GM23338 (cell line): ENCODE results near the gene HSD17B11. TPM values are rescaled to one million over a fixed set of nuclear protein-coding genes. Genes with fewer than 3 reads are reported as not detected.

Source experiments
- ATAC-seq: fragments of 200-7000 bp; cut with Tn5 transposase; 3 replicates; pipeline ENCODE4 v1.9.1; 2020
- DNase-seq: peaks from one replicate; pipeline ENCODE4 v3.0.0-alpha.2; 2015; ENCODE audit warnings: low spot score
- H2AFZ ChIP-seq: fragments of 200-600 bp; sonication (generic); 2 replicates; pipeline ENCODE4 v1.8.0; 2016; ENCODE audit warnings: antibody characterized with exemption, mild to moderate bottlenecking, moderate library complexity
- H3F3A ChIP-seq: fragments of 200-600 bp; sonication (generic); replicated peaks from 2 replicates; pipeline ENCODE4 v1.8.0; 2017; ENCODE audit warnings: antibody characterized with exemption, mixed run types, low read depth
- H3K27ac ChIP-seq: fragments of 200-600 bp; sonication (generic); 2 replicates; pipeline ENCODE4 v1.6.1; 2016; ENCODE audit warnings: low read depth
- H3K27me3 ChIP-seq: fragments of 200-600 bp; sonication (generic); 2 replicates; pipeline ENCODE4 v1.8.0; 2016; ENCODE audit warnings: mild to moderate bottlenecking, mixed run types, moderate library complexity; ENCODE audit not compliant: insufficient read depth
- H3K36me3 ChIP-seq: fragments of 200-600 bp; sonication (generic); 2 replicates; pipeline ENCODE4 v1.8.0; 2016; ENCODE audit warnings: mild to moderate bottlenecking; ENCODE audit not compliant: insufficient read depth
- H3K4me1 ChIP-seq: fragments of 200-600 bp; sonication (generic); 2 replicates; pipeline ENCODE4 v1.8.0; 2016; ENCODE audit warnings: mild to moderate bottlenecking, moderate library complexity; ENCODE audit not compliant: insufficient read depth
- H3K4me2 ChIP-seq: fragments of 200-600 bp; sonication (generic); 2 replicates; pipeline ENCODE4 v1.7.1; 2017; ENCODE audit warnings: mixed run types
- H3K4me3 ChIP-seq: fragments of 200-600 bp; sonication (generic); 2 replicates; pipeline ENCODE4 v1.6.1; 2016; ENCODE audit warnings: mixed run types
- H3K79me2 ChIP-seq: fragments of 200-600 bp; sonication (generic); replicated peaks from 2 replicates; pipeline ENCODE4 v1.8.0; 2017; ENCODE audit warnings: mild to moderate bottlenecking; ENCODE audit not compliant: insufficient read depth
- H3K9me2 ChIP-seq: fragments of 200-600 bp; sonication (generic); 2 replicates; pipeline ENCODE4 v1.8.0; 2017; ENCODE audit not compliant: insufficient read depth
- H4K20me1 ChIP-seq: fragments of 200-600 bp; sonication (generic); replicated peaks from 2 replicates; pipeline ENCODE4 v1.8.0; 2017; ENCODE audit warnings: mild to moderate bottlenecking; ENCODE audit not compliant: insufficient read depth
- H3K27ac Mint-ChIP-seq: 2 replicates; pipeline ENCODE4 v1.8.0; 2020; ENCODE audit warnings: inconsistent platforms, mild to moderate bottlenecking, moderate library complexity, mixed read lengths
- H3K27me3 Mint-ChIP-seq: 3 replicates; pipeline ENCODE4 v1.8.0; 2022; ENCODE audit warnings: low read depth, mild to moderate bottlenecking, moderate library complexity, mixed read lengths, inconsistent platforms; ENCODE audit not compliant: insufficient read depth, poor library complexity
- H3K36me3 Mint-ChIP-seq: 3 replicates; pipeline ENCODE4 v1.8.0; 2021; ENCODE audit warnings: low read depth, mild to moderate bottlenecking, inconsistent platforms, moderate library complexity, mixed read lengths
- H3K4me1 Mint-ChIP-seq: 3 replicates; pipeline ENCODE4 v1.8.0; 2020; ENCODE audit warnings: mild to moderate bottlenecking, inconsistent platforms, mixed read lengths
- H3K4me3 Mint-ChIP-seq: 3 replicates; pipeline ENCODE4 v1.8.0; 2021; ENCODE audit warnings: moderate library complexity, mild to moderate bottlenecking, inconsistent platforms, mixed read lengths
- H3K9me3 Mint-ChIP-seq: 3 replicates; pipeline ENCODE4 v1.8.0; 2020; ENCODE audit warnings: moderate library complexity, mild to moderate bottlenecking, inconsistent platforms, mixed read lengths
- CREB1 ChIP-seq: fragments of 250-450 bp; sonication (Bioruptor Pico); IDR thresholded peaks from 2 replicates; pipeline ENCODE4 v1.5.0; 2020; ENCODE audit warnings: low read depth, mild to moderate bottlenecking, moderate library complexity
- EZH2 ChIP-seq: fragments of 200-600 bp; sonication (generic); IDR thresholded peaks from one replicate; pipeline ENCODE4 v1.8.0; 2017; ENCODE audit warnings: antibody characterized with exemption, mild to moderate bottlenecking, low read depth; ENCODE audit not compliant: unreplicated experiment
- EZH2phosphoT487 ChIP-seq: fragments of 200-600 bp; sonication (generic); IDR thresholded peaks from one replicate; pipeline ENCODE4 v1.8.1; 2018; ENCODE audit warnings: antibody characterized with exemption; ENCODE audit not compliant: unreplicated experiment
- JUNB ChIP-seq: IDR thresholded peaks from one replicate; pipeline ENCODE4 v1.6.1; 2016; ENCODE audit warnings: antibody characterized with exemption; ENCODE audit not compliant: unreplicated experiment
- NANOG ChIP-seq: IDR thresholded peaks from 2 replicates; pipeline ENCODE4 v1.6.1; 2016; ENCODE audit warnings: antibody characterized with exemption, borderline replicate concordance
- POLR2AphosphoS5 ChIP-seq: IDR thresholded peaks from 2 replicates; pipeline ENCODE4 v1.6.1; 2016; ENCODE audit warnings: antibody characterized with exemption, low read depth
- STAT1 ChIP-seq: IDR thresholded peaks from one replicate; pipeline ENCODE4 v1.6.1; 2016; ENCODE audit warnings: antibody characterized with exemption; ENCODE audit not compliant: unreplicated experiment
- ZNF114 ChIP-seq: fragments of 250-450 bp; sonication (Bioruptor Pico); IDR thresholded peaks from 2 replicates; pipeline ENCODE4 v1.5.0; 2020; ENCODE audit warnings: mild to moderate bottlenecking, moderate library complexity
- ZNF331 ChIP-seq: fragments of 250-450 bp; sonication (Bioruptor Pico); IDR thresholded peaks from 2 replicates; pipeline ENCODE4 v1.5.0; 2020; ENCODE audit warnings: low read depth, mild to moderate bottlenecking, moderate library complexity
- polyA plus RNA-seq: library from polyadenylated mRNA; unstranded; fragments of >200 nt; fragmentation: Nextera tagmentation; extraction: Ambion mirVana; gene quantifications from 2 replicates; pipeline ENCODE4 v1.2.1, GENCODE V29; 2016
- total RNA-seq: library from RNA; depleted of rRNA; stranded (reverse); fragments of >200 nt; shearing (Covaris generic); gene quantifications from 2 replicates; pipeline ENCODE4 v1.2.3, GENCODE V29; 2014
- TF ChIP-seq, protein P1 (sequence below): IDR thresholded peaks from 2 replicates; pipeline ENCODE4 v1.6.1; 2016; ENCODE audit warnings: antibody characterized with exemption
- TF ChIP-seq, protein P2 (sequence below), 2 experiments: fragments of 200-600 bp in 1 of 2; sonication (generic) in 1 of 2; conservative IDR thresholded peaks; 2 replicates each; pipeline versions ENCODE4 v1.5.1 to v1.6.1; 2016 to 2017; ENCODE audit warnings: antibody characterized with exemption in 2 of 2, low read depth in 2 of 2, mild to moderate bottlenecking in 2 of 2, moderate library complexity in 1 of 2
- TF ChIP-seq, protein P3 (sequence below): IDR thresholded peaks from one replicate; pipeline ENCODE4 v1.6.1; 2018; ENCODE audit warnings: antibody characterized with exemption; ENCODE audit not compliant: unreplicated experiment
- TF ChIP-seq, protein P4 (sequence below): fragments of 250-450 bp; sonication (Bioruptor Pico); IDR thresholded peaks from 2 replicates; pipeline ENCODE4 v1.5.0; 2020; ENCODE audit warnings: mild to moderate bottlenecking, moderate library complexity

The HSD17B11 gene
- total and polyA plus RNA-seq, 2 experiments from 2014 or later: 9.7 to 14.8 TPM

DNA sequence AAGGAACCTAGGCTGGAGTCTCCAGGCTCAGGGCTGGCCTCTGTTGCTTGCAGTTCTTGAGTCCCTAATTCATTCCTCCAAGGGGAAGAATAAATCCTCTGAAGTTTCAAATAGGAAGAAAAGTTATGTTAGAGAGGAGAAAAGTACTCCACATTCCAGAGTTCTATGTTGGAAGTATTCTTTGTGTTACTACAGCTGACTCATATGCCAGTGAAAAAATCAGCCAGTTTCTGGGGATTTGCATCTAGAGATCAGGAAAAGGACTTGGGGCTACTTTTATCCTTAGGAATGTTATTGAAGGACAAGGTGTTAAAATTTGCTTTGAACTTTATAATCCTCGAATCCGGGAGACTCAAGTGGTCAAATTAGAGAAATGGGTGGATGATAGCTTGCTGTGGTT, 19.7 kb upstream of the HSD17B11 start:
- Histone ChIP-seq H3K27ac (no peak overlapping the region), H2AFZ (no peak overlapping the region), H3K9me2 (peaks cover 3% of the 10 kb centered on the region; the same call in 1 of the 2 replicates), H3K27me3 (no peaks in the 10 kb centered on the region), H4K20me1 (no peaks in the 10 kb centered on the region), H3K79me2 (no peaks in the 10 kb centered on the region), H3K4me2 (no peak overlapping the region), H3K36me3 (no peaks in the 10 kb centered on the region), H3K4me3 (no peak overlapping the region), H3F3A (no peaks in the 10 kb centered on the region), H3K4me1 (no peaks in the 10 kb centered on the region; the same call in 1 of the 2 replicates)
- ATAC-seq: no peak
- Mint-ChIP-seq H3K4me3 (no peak overlapping the region), H3K27ac (no peak overlapping the region), H3K27me3 (peaks cover 6% of the 10 kb centered on the region), H3K9me3 (peaks cover 4% of the 10 kb centered on the region; the same call in 2 of the 3 replicates), H3K4me1 (peaks cover 20% of the 10 kb centered on the region), H3K36me3 (no peaks in the 10 kb centered on the region)
- TF ChIP-seq JUNB: no peak
- TF ChIP-seq ZNF331 (CRISPR knock-in tag): no peak
- no peak for TF ChIP-seq ZNF114
- TF ChIP-seq, protein P1, sequence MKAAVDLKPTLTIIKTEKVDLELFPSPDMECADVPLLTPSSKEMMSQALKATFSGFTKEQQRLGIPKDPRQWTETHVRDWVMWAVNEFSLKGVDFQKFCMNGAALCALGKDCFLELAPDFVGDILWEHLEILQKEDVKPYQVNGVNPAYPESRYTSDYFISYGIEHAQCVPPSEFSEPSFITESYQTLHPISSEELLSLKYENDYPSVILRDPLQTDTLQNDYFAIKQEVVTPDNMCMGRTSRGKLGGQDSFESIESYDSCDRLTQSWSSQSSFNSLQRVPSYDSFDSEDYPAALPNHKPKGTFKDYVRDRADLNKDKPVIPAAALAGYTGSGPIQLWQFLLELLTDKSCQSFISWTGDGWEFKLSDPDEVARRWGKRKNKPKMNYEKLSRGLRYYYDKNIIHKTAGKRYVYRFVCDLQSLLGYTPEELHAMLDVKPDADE: no peak
- no peak for TF ChIP-seq STAT1
- TF ChIP-seq, protein P2, sequence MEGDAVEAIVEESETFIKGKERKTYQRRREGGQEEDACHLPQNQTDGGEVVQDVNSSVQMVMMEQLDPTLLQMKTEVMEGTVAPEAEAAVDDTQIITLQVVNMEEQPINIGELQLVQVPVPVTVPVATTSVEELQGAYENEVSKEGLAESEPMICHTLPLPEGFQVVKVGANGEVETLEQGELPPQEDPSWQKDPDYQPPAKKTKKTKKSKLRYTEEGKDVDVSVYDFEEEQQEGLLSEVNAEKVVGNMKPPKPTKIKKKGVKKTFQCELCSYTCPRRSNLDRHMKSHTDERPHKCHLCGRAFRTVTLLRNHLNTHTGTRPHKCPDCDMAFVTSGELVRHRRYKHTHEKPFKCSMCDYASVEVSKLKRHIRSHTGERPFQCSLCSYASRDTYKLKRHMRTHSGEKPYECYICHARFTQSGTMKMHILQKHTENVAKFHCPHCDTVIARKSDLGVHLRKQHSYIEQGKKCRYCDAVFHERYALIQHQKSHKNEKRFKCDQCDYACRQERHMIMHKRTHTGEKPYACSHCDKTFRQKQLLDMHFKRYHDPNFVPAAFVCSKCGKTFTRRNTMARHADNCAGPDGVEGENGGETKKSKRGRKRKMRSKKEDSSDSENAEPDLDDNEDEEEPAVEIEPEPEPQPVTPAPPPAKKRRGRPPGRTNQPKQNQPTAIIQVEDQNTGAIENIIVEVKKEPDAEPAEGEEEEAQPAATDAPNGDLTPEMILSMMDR (conservative IDR thresholded peaks at IDR 0.05; ENCODE audit: low read depth in 2 of 2): no peak
- no peak for TF ChIP-seq EZH2
- TF ChIP-seq CREB1 (CRISPR knock-in tag): no peak
- TF ChIP-seq, protein P3, sequence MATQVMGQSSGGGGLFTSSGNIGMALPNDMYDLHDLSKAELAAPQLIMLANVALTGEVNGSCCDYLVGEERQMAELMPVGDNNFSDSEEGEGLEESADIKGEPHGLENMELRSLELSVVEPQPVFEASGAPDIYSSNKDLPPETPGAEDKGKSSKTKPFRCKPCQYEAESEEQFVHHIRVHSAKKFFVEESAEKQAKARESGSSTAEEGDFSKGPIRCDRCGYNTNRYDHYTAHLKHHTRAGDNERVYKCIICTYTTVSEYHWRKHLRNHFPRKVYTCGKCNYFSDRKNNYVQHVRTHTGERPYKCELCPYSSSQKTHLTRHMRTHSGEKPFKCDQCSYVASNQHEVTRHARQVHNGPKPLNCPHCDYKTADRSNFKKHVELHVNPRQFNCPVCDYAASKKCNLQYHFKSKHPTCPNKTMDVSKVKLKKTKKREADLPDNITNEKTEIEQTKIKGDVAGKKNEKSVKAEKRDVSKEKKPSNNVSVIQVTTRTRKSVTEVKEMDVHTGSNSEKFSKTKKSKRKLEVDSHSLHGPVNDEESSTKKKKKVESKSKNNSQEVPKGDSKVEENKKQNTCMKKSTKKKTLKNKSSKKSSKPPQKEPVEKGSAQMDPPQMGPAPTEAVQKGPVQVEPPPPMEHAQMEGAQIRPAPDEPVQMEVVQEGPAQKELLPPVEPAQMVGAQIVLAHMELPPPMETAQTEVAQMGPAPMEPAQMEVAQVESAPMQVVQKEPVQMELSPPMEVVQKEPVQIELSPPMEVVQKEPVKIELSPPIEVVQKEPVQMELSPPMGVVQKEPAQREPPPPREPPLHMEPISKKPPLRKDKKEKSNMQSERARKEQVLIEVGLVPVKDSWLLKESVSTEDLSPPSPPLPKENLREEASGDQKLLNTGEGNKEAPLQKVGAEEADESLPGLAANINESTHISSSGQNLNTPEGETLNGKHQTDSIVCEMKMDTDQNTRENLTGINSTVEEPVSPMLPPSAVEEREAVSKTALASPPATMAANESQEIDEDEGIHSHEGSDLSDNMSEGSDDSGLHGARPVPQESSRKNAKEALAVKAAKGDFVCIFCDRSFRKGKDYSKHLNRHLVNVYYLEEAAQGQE: no peak
- TF ChIP-seq, protein P4, sequence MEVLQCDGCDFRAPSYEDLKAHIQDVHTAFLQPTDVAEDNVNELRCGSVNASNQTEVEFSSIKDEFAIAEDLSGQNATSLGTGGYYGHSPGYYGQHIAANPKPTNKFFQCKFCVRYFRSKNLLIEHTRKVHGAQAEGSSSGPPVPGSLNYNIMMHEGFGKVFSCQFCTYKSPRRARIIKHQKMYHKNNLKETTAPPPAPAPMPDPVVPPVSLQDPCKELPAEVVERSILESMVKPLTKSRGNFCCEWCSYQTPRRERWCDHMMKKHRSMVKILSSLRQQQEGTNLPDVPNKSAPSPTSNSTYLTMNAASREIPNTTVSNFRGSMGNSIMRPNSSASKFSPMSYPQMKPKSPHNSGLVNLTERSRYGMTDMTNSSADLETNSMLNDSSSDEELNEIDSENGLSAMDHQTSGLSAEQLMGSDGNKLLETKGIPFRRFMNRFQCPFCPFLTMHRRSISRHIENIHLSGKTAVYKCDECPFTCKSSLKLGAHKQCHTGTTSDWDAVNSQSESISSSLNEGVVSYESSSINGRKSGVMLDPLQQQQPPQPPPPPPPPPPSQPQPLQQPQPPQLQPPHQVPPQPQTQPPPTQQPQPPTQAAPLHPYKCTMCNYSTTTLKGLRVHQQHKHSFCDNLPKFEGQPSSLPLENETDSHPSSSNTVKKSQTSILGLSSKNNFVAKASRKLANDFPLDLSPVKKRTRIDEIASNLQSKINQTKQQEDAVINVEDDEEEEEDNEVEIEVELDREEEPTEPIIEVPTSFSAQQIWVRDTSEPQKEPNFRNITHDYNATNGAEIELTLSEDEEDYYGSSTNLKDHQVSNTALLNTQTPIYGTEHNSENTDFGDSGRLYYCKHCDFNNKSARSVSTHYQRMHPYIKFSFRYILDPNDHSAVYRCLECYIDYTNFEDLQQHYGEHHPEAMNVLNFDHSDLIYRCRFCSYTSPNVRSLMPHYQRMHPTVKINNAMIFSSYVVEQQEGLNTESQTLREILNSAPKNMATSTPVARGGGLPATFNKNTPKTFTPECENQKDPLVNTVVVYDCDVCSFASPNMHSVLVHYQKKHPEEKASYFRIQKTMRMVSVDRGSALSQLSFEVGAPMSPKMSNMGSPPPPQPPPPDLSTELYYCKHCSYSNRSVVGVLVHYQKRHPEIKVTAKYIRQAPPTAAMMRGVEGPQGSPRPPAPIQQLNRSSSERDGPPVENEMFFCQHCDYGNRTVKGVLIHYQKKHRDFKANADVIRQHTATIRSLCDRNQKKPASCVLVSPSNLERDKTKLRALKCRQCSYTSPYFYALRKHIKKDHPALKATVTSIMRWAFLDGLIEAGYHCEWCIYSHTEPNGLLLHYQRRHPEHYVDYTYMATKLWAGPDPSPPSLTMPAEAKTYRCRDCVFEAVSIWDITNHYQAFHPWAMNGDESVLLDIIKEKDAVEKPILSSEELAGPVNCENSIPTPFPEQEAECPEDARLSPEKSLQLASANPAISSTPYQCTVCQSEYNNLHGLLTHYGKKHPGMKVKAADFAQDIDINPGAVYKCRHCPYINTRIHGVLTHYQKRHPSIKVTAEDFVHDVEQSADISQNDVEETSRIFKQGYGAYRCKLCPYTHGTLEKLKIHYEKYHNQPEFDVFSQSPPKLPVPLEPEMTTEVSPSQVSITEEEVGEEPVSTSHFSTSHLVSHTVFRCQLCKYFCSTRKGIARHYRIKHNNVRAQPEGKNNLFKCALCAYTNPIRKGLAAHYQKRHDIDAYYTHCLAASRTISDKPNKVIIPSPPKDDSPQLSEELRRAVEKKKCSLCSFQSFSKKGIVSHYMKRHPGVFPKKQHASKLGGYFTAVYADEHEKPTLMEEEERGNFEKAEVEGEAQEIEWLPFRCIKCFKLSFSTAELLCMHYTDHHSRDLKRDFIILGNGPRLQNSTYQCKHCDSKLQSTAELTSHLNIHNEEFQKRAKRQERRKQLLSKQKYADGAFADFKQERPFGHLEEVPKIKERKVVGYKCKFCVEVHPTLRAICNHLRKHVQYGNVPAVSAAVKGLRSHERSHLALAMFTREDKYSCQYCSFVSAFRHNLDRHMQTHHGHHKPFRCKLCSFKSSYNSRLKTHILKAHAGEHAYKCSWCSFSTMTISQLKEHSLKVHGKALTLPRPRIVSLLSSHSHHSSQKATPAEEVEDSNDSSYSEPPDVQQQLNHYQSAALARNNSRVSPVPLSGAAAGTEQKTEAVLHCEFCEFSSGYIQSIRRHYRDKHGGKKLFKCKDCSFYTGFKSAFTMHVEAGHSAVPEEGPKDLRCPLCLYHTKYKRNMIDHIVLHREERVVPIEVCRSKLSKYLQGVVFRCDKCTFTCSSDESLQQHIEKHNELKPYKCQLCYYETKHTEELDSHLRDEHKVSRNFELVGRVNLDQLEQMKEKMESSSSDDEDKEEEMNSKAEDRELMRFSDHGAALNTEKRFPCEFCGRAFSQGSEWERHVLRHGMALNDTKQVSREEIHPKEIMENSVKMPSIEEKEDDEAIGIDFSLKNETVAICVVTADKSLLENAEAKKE (CRISPR knock-in tag): no peak
- no peak for TF ChIP-seq NANOG
- TF ChIP-seq POLR2AphosphoS5: no peak
- no peak for TF ChIP-seq EZH2phosphoT487
- no peak for DNase-seq
